Common myeloid progenitor, CD34-positive (primary cell): ENCODE data around the gene CXCL14.

Source experiments
- CTCF ChIA-PET: fragments of 350-600 bp; sonication (Branson Sonifier 250); formaldehyde crosslinking; loops from one replicate; lab custom pipeline; 2021; ENCODE audit warnings: antibody characterized with exemption; lab: Charles Lee
- POLR2A ChIA-PET: fragments of 350-600 bp; sonication (Branson Sonifier 250); formaldehyde crosslinking; loops from one replicate; lab custom pipeline; 2021; ENCODE audit warnings: antibody characterized with exemption; lab: Charles Lee
- DNase-seq, 3 donors: peaks; one replicate each; pipeline versions ENCODE4 v3.0.0 to v3.0.0-alpha.2; 2013
- H3K27ac ChIP-seq, 2 experiments: 1 replicate in 1 of 2; 2 replicates in 1 of 2; pipeline ENCODE4 v1.7.0; 2013; ENCODE audit warnings: inconsistent platforms in 2 of 2, low read length in 2 of 2, mild to moderate bottlenecking in 2 of 2, low read depth in 1 of 2, moderate library complexity in 1 of 2; ENCODE audit not compliant: severe bottlenecking in 2 of 2, insufficient read depth in 1 of 2, poor library complexity in 1 of 2
- H3K27me3 ChIP-seq, 5 experiments: replicated peaks in 2 of 5; 1 replicate in 3 of 5; 2 replicates in 2 of 5; pipeline versions ENCODE4 v1.6.1 to v1.7.0; 2013; ENCODE audit warnings: low read length in 4 of 5, mild to moderate bottlenecking in 2 of 5, moderate library complexity in 2 of 5, inconsistent platforms in 1 of 5; ENCODE audit not compliant: insufficient read depth in 5 of 5, control insufficient read depth in 4 of 5
- H3K36me3 ChIP-seq, 4 experiments: 1 replicate in 2 of 4; 2 replicates in 2 of 4; pipeline versions ENCODE4 v1.6.1 to v1.7.0; 2013; ENCODE audit warnings: low read length in 3 of 4, control low read depth in 1 of 4, mild to moderate bottlenecking in 1 of 4; ENCODE audit not compliant: control insufficient read depth in 4 of 4, insufficient read depth in 4 of 4
- H3K4me1 ChIP-seq, 4 experiments: 1 replicate in 3 of 4; 2 replicates in 1 of 4; pipeline versions ENCODE4 v1.6.1 to v1.7.1; 2013; ENCODE audit warnings: low read length in 3 of 4, mild to moderate bottlenecking in 3 of 4, control low read depth in 1 of 4, inconsistent platforms in 1 of 4, moderate library complexity in 1 of 4; ENCODE audit not compliant: control insufficient read depth in 4 of 4, insufficient read depth in 4 of 4; ENCODE audit errors: control extremely low read depth in 1 of 4
- H3K4me3 ChIP-seq, 7 experiments: 1 replicate in 4 of 7; 2 replicates in 3 of 7; pipeline versions ENCODE4 v1.5.1 to v1.7.0; 2013; ENCODE audit warnings: mild to moderate bottlenecking in 7 of 7, low read length in 6 of 7, moderate library complexity in 6 of 7, inconsistent platforms in 2 of 7, low read depth in 2 of 7, control low read depth in 1 of 7; ENCODE audit not compliant: insufficient read depth in 4 of 7, control insufficient read depth in 1 of 7; ENCODE audit errors: extremely low read depth in 1 of 7
- H3K9me3 ChIP-seq, 5 experiments: 1 replicate in 4 of 5; 2 replicates in 1 of 5; pipeline versions ENCODE4 v1.6.1 to v1.7.1; 2013; ENCODE audit warnings: low read length in 4 of 5, mild to moderate bottlenecking in 2 of 5, inconsistent platforms in 1 of 5, low read depth in 1 of 5, moderate library complexity in 1 of 5; ENCODE audit not compliant: control insufficient read depth in 4 of 5, insufficient read depth in 2 of 5; ENCODE audit errors: control extremely low read depth in 1 of 5
- WGBS: methylation state at CpG from one replicate; pipeline ENCODE4 v1.1.5; 2013; ENCODE audit not compliant: insufficient coverage; 5-methylcytosine and 5-hydroxymethylcytosine counted together

CXCL14 gene

DNA sequence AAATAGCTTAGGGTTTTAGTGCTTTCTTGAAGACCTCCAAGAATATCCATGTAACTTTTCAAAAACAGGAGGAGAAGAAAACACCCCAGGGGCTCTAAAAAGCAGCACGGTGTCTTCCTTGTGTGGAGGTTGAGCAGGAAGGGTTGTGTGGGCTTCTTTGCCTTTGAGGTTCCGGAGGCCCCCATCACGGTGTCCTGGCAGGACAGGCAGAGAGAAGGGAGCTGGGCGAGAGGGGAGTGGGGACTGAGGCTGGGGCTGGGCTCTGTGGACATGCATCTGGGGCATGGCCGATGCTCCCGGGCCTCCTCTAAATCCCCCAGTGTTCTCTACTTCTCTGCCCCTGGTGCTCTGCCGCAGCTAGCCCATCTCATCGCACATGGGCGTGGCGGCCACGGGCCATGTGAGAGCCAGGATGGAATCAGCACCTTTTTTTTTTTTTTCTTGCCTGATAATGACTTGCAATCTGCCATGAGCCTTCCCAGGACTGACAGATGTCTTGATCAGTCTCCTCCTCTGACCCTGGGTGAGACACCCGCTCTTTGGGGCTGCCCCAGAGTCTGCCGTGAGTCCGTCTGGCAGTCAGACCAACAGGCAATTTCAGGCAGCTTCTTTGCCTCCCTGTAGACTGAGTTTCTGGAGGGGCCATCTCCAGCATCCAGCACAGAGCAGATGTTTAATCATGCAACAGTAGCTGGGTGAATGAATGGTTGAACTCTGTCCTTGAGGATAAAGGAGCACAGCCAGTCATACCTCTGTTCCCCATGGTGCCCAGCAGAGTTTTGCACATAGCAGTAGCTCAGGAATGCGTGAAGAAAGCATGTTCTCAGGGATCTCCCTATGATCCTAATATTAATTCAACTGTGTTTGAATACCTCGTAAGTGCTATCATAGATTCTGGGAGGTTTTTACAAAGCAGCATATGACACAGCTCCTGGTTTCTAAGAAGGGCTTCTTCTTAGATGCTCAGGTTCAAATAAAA is 12.1 kb downstream of the CXCL14 start:
- Histone ChIP-seq H3K36me3 (no peaks in the 10 kb centered on the region), H3K9me3 (no peaks in the 10 kb centered on the region), H3K27me3 (peaks cover 0 to 15% (median 2%) of the 10 kb centered on the region in 5 experiments), H3K4me3 (no peak overlapping the region), H3K27ac (no peak overlapping the region), H3K4me1 (no peaks in the 10 kb centered on the region)
- POLR2A ChIA-PET: interaction anchor here (0.9 kb wide), 1 partner anchor 108 kb away, joined by 3 read pairs; no protein-coding TSS in a partner anchor
- CTCF ChIA-PET: interaction anchor here (0.9 to 29.4 kb wide), 25 partner anchors 6 to 265 kb away, joined by 3 to 1163 read pairs (median 4); partner anchors contain the start of genes CXCL14, SLC25A48 and TIFAB
- no peak for DNase-seq
- 92% methylated on average over 14 of the region's 16 CpGs for WGBS

- ChIA-PET CTCF (interaction anchor here (0.9 to 29.4 kb wide), 25 partner anchors 10 to 266 kb away, joined by 3 to 1163 read pairs (median 4); partner anchors contain the start of genes CXCL14, SLC25A48 and TIFAB), POLR2A (interaction anchor here (0.9 kb wide), 1 partner anchor 107 kb away, joined by 3 read pairs; no protein-coding TSS in a partner anchor)
- Histone ChIP-seq H3K4me1 (peaks cover 0 to 2% (median under 1%) of the 10 kb centered on the region in 4 experiments), H3K36me3 (no peaks in the 10 kb centered on the region), H3K4me3 (no peak overlapping the region), H3K9me3 (no peaks in the 10 kb centered on the region), H3K27ac (no peak overlapping the region), H3K27me3 (peaks cover 0 to 13% (median 2%) of the 10 kb centered on the region in 5 experiments)
- peak; percentile 66 to 85 (median 78) for DNase-seq
- 43% methylated on average over 12 of the region's 16 CpGs for WGBS
Observed at GRCh38 chr5:135565725-135566421, 12.9 kb downstream of the CXCL14 start.

GRCh38 chr5:135565266-135565665 is 13.5 kb downstream of the CXCL14 start:
- CTCF ChIA-PET: interaction anchor here (1.2 to 29.4 kb wide), 14 partner anchors 10 to 266 kb away, joined by 3 to 1163 read pairs (median 4); partner anchors contain the start of genes SLC25A48 and TIFAB
- 87% methylated on average over 4 of the region's 6 CpGs for WGBS
- H3K27ac ChIP-seq: no peak overlapping the region
- H3K9me3 ChIP-seq: no peaks in the 10 kb centered on the region
- no peaks in the 10 kb centered on the region for H3K36me3 ChIP-seq
- H3K4me3 ChIP-seq: no peak overlapping the region
- DNase-seq: no peak
- H3K4me1 ChIP-seq: peaks cover 0 to 2% (median 1%) of the 10 kb centered on the region in 4 experiments
- H3K27me3 ChIP-seq: peaks cover 0 to 11% (median 2%) of the 10 kb centered on the region in 5 experiments
- POLR2A ChIA-PET: no interaction called here

DNA sequence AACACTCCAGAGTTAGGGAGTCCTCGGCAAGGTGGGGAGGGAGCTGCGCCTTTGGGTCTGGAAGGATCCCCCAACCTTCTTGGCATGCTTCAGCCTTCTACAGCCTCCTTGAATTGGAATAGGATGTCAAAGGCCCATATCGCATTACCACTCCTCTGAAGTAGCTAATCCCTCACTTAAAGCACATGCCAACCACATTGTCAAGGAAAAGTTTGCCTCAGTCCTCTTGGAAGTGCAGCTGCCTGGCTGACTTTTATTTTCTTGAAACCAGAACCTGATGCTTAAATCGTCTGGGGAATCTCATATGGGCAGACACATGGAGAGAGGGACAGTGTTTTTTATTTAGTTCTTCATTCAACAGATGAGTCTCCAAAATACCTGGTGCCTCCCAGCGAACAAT is 14.5 kb downstream of the CXCL14 start:
- no peaks in the 10 kb centered on the region for H3K9me3 ChIP-seq
- H3K36me3 ChIP-seq: no peaks in the 10 kb centered on the region
- 95% methylated on average over 4 of the region's 5 CpGs for WGBS
- ChIA-PET CTCF (interaction anchor here (0.6 to 29.4 kb wide), 8 partner anchors 14 to 539 kb away, joined by 3 to 1163 read pairs (median 4); partner anchors contain the start of genes SLC25A48 and TIFAB), POLR2A (no interaction called here)
- H3K4me1 ChIP-seq: peaks cover 0 to 6% (median 1%) of the 10 kb centered on the region in 4 experiments
- H3K27me3 ChIP-seq: peaks cover 0 to 12% (median 5%) of the 10 kb centered on the region in 5 experiments
- no peak overlapping the region for H3K27ac ChIP-seq
- no peak overlapping the region for H3K4me3 ChIP-seq
- no peak for DNase-seq

GRCh38 chr5:135561266-135561665 is 17.5 kb downstream of the CXCL14 start:
- Histone ChIP-seq H3K4me1 (peaks cover 0 to 6% (median 1%) of the 10 kb centered on the region in 4 experiments), H3K36me3 (no peaks in the 10 kb centered on the region), H3K27me3 (peaks cover 5 to 33% (median 18%) of the 10 kb centered on the region in 5 experiments), H3K9me3 (no peaks in the 10 kb centered on the region), H3K4me3 (no peak overlapping the region), H3K27ac (no peak overlapping the region)
- CTCF ChIA-PET: interaction anchor here (0.6 to 29.4 kb wide), 10 partner anchors 10 to 844 kb away, joined by 3 to 1163 read pairs (median 12); partner anchors contain the start of genes SLC25A48 and TIFAB
- DNase-seq: no peak
- POLR2A ChIA-PET: no interaction called here
- WGBS: no CpG with 5 or more reads among the region's 6 CpGs

GRCh38 chr5:135560858-135561257 is 17.9 kb downstream of the CXCL14 start:
- WGBS: 16% methylated on average over 12 of the region's 14 CpGs
- Histone ChIP-seq H3K27ac (no peak overlapping the region), H3K4me3 (no peak overlapping the region), H3K4me1 (peaks cover 0 to 6% (median 1%) of the 10 kb centered on the region in 4 experiments), H3K36me3 (no peaks in the 10 kb centered on the region), H3K27me3 (peaks cover 5 to 36% (median 21%) of the 10 kb centered on the region in 5 experiments), H3K9me3 (no peaks in the 10 kb centered on the region)
- ChIA-PET POLR2A (no interaction called here), CTCF (interaction anchor here (0.8 to 29.4 kb wide), 8 partner anchors 10 to 271 kb away, joined by 3 to 1163 read pairs (median 44); partner anchors contain the start of genes SLC25A48 and TIFAB)
- peak; percentile 89 to 92 (median 90) for DNase-seq
